H9 (cell line): ENCODE results near the gene KCNAB1. TPM values are rescaled to one million over a fixed set of nuclear protein-coding genes. Genes with fewer than 3 reads are reported as not detected.

Experiments used
- DNase-seq: peaks from one replicate; pipeline ENCODE4 v3.0.0-alpha.2; 2017
- H2AFZ ChIP-seq: one replicate; pipeline ENCODE4 v1.6.1; 2013; ENCODE audit warnings: mild to moderate bottlenecking, low read length, control low read depth, moderate library complexity
- H2AK5ac ChIP-seq: 2 replicates; pipeline ENCODE4 v1.6.1; 2013; ENCODE audit warnings: low read length, control low read depth, mixed read lengths; ENCODE audit not compliant: insufficient read length
- H2BK120ac ChIP-seq: one replicate; pipeline ENCODE4 v1.6.1; 2013; ENCODE audit warnings: low read depth, mild to moderate bottlenecking, low read length, control low read depth, inconsistent platforms; ENCODE audit not compliant: poor library complexity, severe bottlenecking
- H2BK12ac ChIP-seq: 2 replicates; pipeline ENCODE4 v1.6.1; 2013; ENCODE audit warnings: low read length, control low read depth, mixed read lengths, low read depth; ENCODE audit not compliant: insufficient read length
- H2BK15ac ChIP-seq: 2 replicates; pipeline ENCODE4 v1.6.1; 2013; ENCODE audit warnings: low read depth, low read length, control low read depth
- H2BK20ac ChIP-seq: one replicate; pipeline ENCODE4 v1.6.1; 2013; ENCODE audit warnings: low read depth, mild to moderate bottlenecking, low read length, control low read depth, inconsistent platforms; ENCODE audit not compliant: poor library complexity, severe bottlenecking
- H2BK5ac ChIP-seq: 2 replicates; pipeline ENCODE4 v1.6.1; 2013; ENCODE audit warnings: low read length, control low read depth, mixed read lengths; ENCODE audit not compliant: insufficient read length
- H3K14ac ChIP-seq: 2 replicates; pipeline ENCODE4 v1.6.1; 2013; ENCODE audit warnings: low read length, control low read depth; ENCODE audit not compliant: insufficient read depth
- H3K18ac ChIP-seq: 2 replicates; pipeline ENCODE4 v1.6.1; 2013; ENCODE audit warnings: low read depth, mild to moderate bottlenecking, mixed read lengths, low read length, control low read depth; ENCODE audit not compliant: insufficient read length
- H3K23ac ChIP-seq: 2 replicates; pipeline ENCODE4 v1.6.1; 2013; ENCODE audit warnings: low read length, control low read depth, mixed read lengths, low read depth; ENCODE audit not compliant: insufficient read length
- H3K23me2 ChIP-seq: 2 replicates; pipeline ENCODE4 v1.6.1; 2013; ENCODE audit warnings: low read depth, mild to moderate bottlenecking, mixed read lengths, low read length, control low read depth; ENCODE audit not compliant: insufficient read length, poor library complexity, severe bottlenecking
- H3K27ac ChIP-seq: 2 replicates; pipeline ENCODE4 v1.5.1; 2013; ENCODE audit warnings: low read length, control low read depth, mixed read lengths, low read depth; ENCODE audit not compliant: insufficient read length
- H3K27me3 ChIP-seq: 2 replicates; pipeline ENCODE4 v1.6.1; 2013; ENCODE audit warnings: low read length, control low read depth, inconsistent platforms; ENCODE audit not compliant: insufficient read depth
- H3K4ac ChIP-seq: 2 replicates; pipeline ENCODE4 v1.6.1; 2013; ENCODE audit warnings: low read depth, mild to moderate bottlenecking, control low read depth, inconsistent platforms, low read length, moderate library complexity
- H3K4me1 ChIP-seq: 2 replicates; pipeline ENCODE4 v1.6.1; 2013; ENCODE audit warnings: low read length, control low read depth, inconsistent platforms; ENCODE audit not compliant: insufficient read depth
- H3K4me2 ChIP-seq: 2 replicates; pipeline ENCODE4 v1.6.1; 2013; ENCODE audit warnings: low read length, control low read depth, mixed read lengths; ENCODE audit not compliant: insufficient read length, insufficient read depth
- H3K56ac ChIP-seq: 2 replicates; pipeline ENCODE4 v1.6.1; 2013; ENCODE audit warnings: low read depth, mild to moderate bottlenecking, mixed read lengths, low read length, control low read depth; ENCODE audit not compliant: insufficient read length
- H3K79me1 ChIP-seq: 2 replicates; pipeline ENCODE4 v1.6.1; 2013; ENCODE audit warnings: low read depth, mild to moderate bottlenecking, moderate library complexity, low read length, control low read depth, inconsistent platforms; ENCODE audit not compliant: insufficient read depth, poor library complexity, severe bottlenecking
- H3K79me2 ChIP-seq: 2 replicates; pipeline ENCODE4 v1.6.1; 2013; ENCODE audit warnings: low read length, control low read depth, inconsistent platforms; ENCODE audit not compliant: insufficient read depth
- H3K9ac ChIP-seq: 2 replicates; pipeline ENCODE4 v1.6.1; 2013; ENCODE audit warnings: low read length, control low read depth, mixed read lengths; ENCODE audit not compliant: insufficient read length; ENCODE audit errors: extremely low read depth
- H3K9me3 ChIP-seq: one replicate; pipeline ENCODE4 v1.6.1; 2013; ENCODE audit warnings: low read depth, low read length, inconsistent platforms; ENCODE audit not compliant: control insufficient read depth
- H3T11ph ChIP-seq: one replicate; pipeline ENCODE4 v1.6.1; 2013; ENCODE audit warnings: mild to moderate bottlenecking, low read length, control low read depth, inconsistent platforms
- H4K20me1 ChIP-seq: one replicate; pipeline ENCODE4 v1.6.1; 2013; ENCODE audit not compliant: control insufficient read depth, insufficient read length, insufficient read depth
- H4K5ac ChIP-seq: 2 replicates; pipeline ENCODE4 v1.6.1; 2013; ENCODE audit warnings: low read depth, mild to moderate bottlenecking, mixed read lengths, low read length, control low read depth; ENCODE audit not compliant: insufficient read length
- H4K8ac ChIP-seq: replicated peaks from 2 replicates; pipeline ENCODE4 v1.6.1; 2013; ENCODE audit warnings: low read length, control low read depth, mixed read lengths, low read depth; ENCODE audit not compliant: insufficient read length
- H4K91ac ChIP-seq: 2 replicates; pipeline ENCODE4 v1.6.1; 2013; ENCODE audit warnings: low read depth, mild to moderate bottlenecking, moderate library complexity, mixed read lengths, low read length, control low read depth; ENCODE audit not compliant: insufficient read length
- H3K27ac Mint-ChIP-seq, 3 experiments: 2 replicates in 2 of 3; 3 replicates in 1 of 3; pipeline ENCODE4 v1.8.0; 2020 to 2021; ENCODE audit warnings: mixed read lengths in 3 of 3, mild to moderate bottlenecking in 1 of 3, moderate library complexity in 1 of 3
- H3K27me3 Mint-ChIP-seq: 2 replicates; pipeline ENCODE4 v1.8.0; 2021; ENCODE audit warnings: low read depth, mild to moderate bottlenecking, moderate library complexity, mixed read lengths
- H3K36me3 Mint-ChIP-seq, 3 experiments: 2 replicates in 2 of 3; 3 replicates in 1 of 3; pipeline ENCODE4 v1.8.0; 2020 to 2021; ENCODE audit warnings: low read depth in 3 of 3, mixed read lengths in 3 of 3; ENCODE audit not compliant: insufficient read depth in 1 of 3
- H3K4me1 Mint-ChIP-seq, 2 experiments: 2 replicates each; pipeline ENCODE4 v1.8.0; 2020; ENCODE audit warnings: mixed read lengths in 2 of 2
- H3K4me3 Mint-ChIP-seq, 2 experiments: 2 replicates in 1 of 2; 3 replicates in 1 of 2; pipeline ENCODE4 v1.8.0; 2020 to 2021; ENCODE audit warnings: mild to moderate bottlenecking in 2 of 2, mixed read lengths in 2 of 2, moderate library complexity in 1 of 2
- H3K9me3 Mint-ChIP-seq, 2 experiments: 2 replicates in 1 of 2; 3 replicates in 1 of 2; pipeline ENCODE4 v1.8.0; 2020; ENCODE audit warnings: mild to moderate bottlenecking in 2 of 2, mixed read lengths in 2 of 2, moderate library complexity in 1 of 2
- WGBS: extraction: QIAGEN DNeasy Blood & Tissue Kit; methylation state at CpG from one replicate; pipeline ENCODE4 v1.1.7; 2013; ENCODE audit warnings: missing lambda C conversion rate, low lambda C conversion rate, mixed read lengths; ENCODE audit not compliant: insufficient read length; ENCODE audit errors: extremely low coverage; 5-methylcytosine and 5-hydroxymethylcytosine counted together
- total RNA-seq: library from RNA; stranded (reverse); gene quantifications from 2 replicates; pipeline ENCODE4 v1.2.1, GENCODE V29; 2021
- TF ChIP-seq, protein P1 (sequence below): fragments of 200-600 bp; sonication (generic); conservative IDR thresholded peaks from 3 replicates; pipeline ENCODE4 v1.8.0; 2021; ENCODE audit warnings: antibody characterized with exemption, mild to moderate bottlenecking

KCNAB1 gene
- total RNA-seq, 1 experiment from 2014 or later: 3.7 TPM

DNA sequence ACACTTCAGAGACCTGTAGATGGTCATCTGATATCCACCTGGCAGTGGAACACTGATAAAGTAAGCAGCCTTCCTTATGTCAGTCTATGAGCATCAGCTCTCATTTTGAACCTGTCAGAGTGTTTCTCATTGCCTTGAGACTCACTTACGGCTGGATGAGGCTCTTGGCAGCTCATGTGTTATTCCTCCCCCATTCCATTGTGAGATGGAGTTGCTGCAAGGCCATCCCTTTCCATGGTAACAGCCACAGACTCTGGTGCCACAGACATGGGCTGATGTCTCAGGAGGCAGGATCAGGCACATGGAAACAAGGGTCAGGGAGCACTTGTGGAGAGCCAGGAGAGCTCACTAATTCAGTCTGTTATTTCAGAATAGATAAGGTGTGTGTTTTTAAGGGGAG lies 11.9 kb downstream of the KCNAB1 start:
- H3K27me3 ChIP-seq: no peaks in the 10 kb centered on the region
- Mint-ChIP-seq H3K4me1 (no peaks in the 10 kb centered on the region), H3K36me3 (no peaks in the 10 kb centered on the region), H3K4me3 (no peak overlapping the region), H3K27me3 (no peaks in the 10 kb centered on the region), H3K9me3 (no peaks in the 10 kb centered on the region), H3K27ac (peak overlapping the region in 1 of 3 experiments; percentile 8; a peak in 2 of 7 replicates)
- H2BK15ac ChIP-seq: no peak overlapping the region
- H3K4ac ChIP-seq: no peak overlapping the region
- H3K27ac ChIP-seq: no peak overlapping the region
- H3K18ac ChIP-seq: no peak overlapping the region
- no peak overlapping the region for H4K8ac ChIP-seq
- no CpG with 5 or more reads among the region's 1 CpG for WGBS
- no peak overlapping the region for H2AK5ac ChIP-seq
- TF ChIP-seq, protein P1, sequence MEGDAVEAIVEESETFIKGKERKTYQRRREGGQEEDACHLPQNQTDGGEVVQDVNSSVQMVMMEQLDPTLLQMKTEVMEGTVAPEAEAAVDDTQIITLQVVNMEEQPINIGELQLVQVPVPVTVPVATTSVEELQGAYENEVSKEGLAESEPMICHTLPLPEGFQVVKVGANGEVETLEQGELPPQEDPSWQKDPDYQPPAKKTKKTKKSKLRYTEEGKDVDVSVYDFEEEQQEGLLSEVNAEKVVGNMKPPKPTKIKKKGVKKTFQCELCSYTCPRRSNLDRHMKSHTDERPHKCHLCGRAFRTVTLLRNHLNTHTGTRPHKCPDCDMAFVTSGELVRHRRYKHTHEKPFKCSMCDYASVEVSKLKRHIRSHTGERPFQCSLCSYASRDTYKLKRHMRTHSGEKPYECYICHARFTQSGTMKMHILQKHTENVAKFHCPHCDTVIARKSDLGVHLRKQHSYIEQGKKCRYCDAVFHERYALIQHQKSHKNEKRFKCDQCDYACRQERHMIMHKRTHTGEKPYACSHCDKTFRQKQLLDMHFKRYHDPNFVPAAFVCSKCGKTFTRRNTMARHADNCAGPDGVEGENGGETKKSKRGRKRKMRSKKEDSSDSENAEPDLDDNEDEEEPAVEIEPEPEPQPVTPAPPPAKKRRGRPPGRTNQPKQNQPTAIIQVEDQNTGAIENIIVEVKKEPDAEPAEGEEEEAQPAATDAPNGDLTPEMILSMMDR: no peak
- H3K23ac ChIP-seq: no peak overlapping the region
- H3K4me1 ChIP-seq: no peaks in the 10 kb centered on the region
- DNase-seq: no peak
- no peaks in the 10 kb centered on the region for H3K9me3 ChIP-seq
- H2BK20ac ChIP-seq: no peak overlapping the region
- no peak overlapping the region for H2AFZ ChIP-seq
- H3K9ac ChIP-seq: no peak overlapping the region
- H3K79me2 ChIP-seq: no peaks in the 10 kb centered on the region
- no peak overlapping the region for H3K14ac ChIP-seq
- no peaks in the 10 kb centered on the region for H3K23me2 ChIP-seq
- H2BK12ac ChIP-seq: no peak overlapping the region
- no peak overlapping the region for H3K4me2 ChIP-seq
- no peak overlapping the region for H2BK120ac ChIP-seq
- H4K5ac ChIP-seq: no peak overlapping the region
- no peak overlapping the region for H2BK5ac ChIP-seq
- H3K56ac ChIP-seq: no peak overlapping the region
- H4K91ac ChIP-seq: no peak overlapping the region
- no peaks in the 10 kb centered on the region for H3K79me1 ChIP-seq
- H4K20me1 ChIP-seq: no peaks in the 10 kb centered on the region
- H3T11ph ChIP-seq: no peak overlapping the region
